Measurements from ENCODE around the gene SCAF1. TPM values are rescaled to one million over a fixed set of nuclear protein-coding genes. Genes with fewer than 3 reads are reported as not detected.

Gene SCAF1
- polyA plus RNA-seq, 3 donors, result 0.39 to 7.5 (median 0.68) TPM

- no peaks in the 10 kb centered on the region for H3K9me3 ChIP-seq (replicated peaks in 1 of 2; ENCODE audit: control insufficient read depth in 1 of 2, insufficient read depth in 1 of 2, low read length in 2 of 2)
- H3K4me2 ChIP-seq (replicated peaks; ENCODE audit: extremely low read depth, low read length, poor library complexity, severe bottlenecking), result peak overlapping the region; percentile 75
- no peak overlapping the region for H2AFZ ChIP-seq (ENCODE audit: insufficient read depth, low read depth, low read length, poor library complexity, severe bottlenecking)
- H3K27me3 ChIP-seq (ENCODE audit: control insufficient read depth in 2 of 2, insufficient read depth in 2 of 2, low read length in 2 of 2), result no peaks in the 10 kb centered on the region
- peaks cover 25% of the 10 kb centered on the region for H4K20me1 ChIP-seq (ENCODE audit: insufficient read depth, low read length)
- Mint-ChIP-seq H3K4me1 (peaks cover 18% of the 10 kb centered on the region), H3K36me3 (peaks cover 27 to 38% of the 10 kb centered on the region in 2 donors), H3K4me3 (no peak overlapping the region), H3K27ac (peak overlapping the region in 2 of 7 donors; percentile 27 to 84), H3K27me3 (ENCODE audit: low read depth in 3 of 3) (peaks cover 0 to 7% (median 0%) of the 10 kb centered on the region in 3 donors), H3K9me3 (peaks cover 0 to 2% (median 0%) of the 10 kb centered on the region in 7 donors)
- H3K79me2 ChIP-seq (ENCODE audit: insufficient read depth, low read length), result peaks cover 37% of the 10 kb centered on the region
- peak overlapping the region in 1 of 3 experiments; percentile 68 for H3K4me3 ChIP-seq (replicated peaks in 1 of 3; ENCODE audit: low read depth in 2 of 3, low read length in 3 of 3)
- H3K9ac ChIP-seq (ENCODE audit: insufficient read depth, low read length, poor library complexity, severe bottlenecking), result no peak overlapping the region
- TF ChIP-seq CTCF (IDR thresholded peaks at IDR 0.05), result no peak
- no peak for DNase-seq
- peak overlapping the region in 1 of 2 donors; percentile 45 for H3K27ac ChIP-seq (ENCODE audit: low read depth in 1 of 2, low read length in 2 of 2)
- 94% methylated on average over 3 of the region's 10 CpGs for WGBS (ENCODE audit: insufficient coverage)
- H3K4me1 ChIP-seq (ENCODE audit: control insufficient read depth in 1 of 2, insufficient read depth in 2 of 2, low read length in 2 of 2), result peaks cover 24 to 38% of the 10 kb centered on the region in 2 donors
- intact Hi-C loops (cut with micrococcal nuclease), result loop anchor here (5.0 to 10.0 kb wide), 6 partner anchors 38 to 208 kb away; partner anchors contain the start of genes PRR12 (in 2 of the 2), RPS11 (in 2 of the 2), AKT1S1 (in 1 of the 2) and FLT3LG (in 1 of the 2)
- peaks cover 20 to 31% of the 10 kb centered on the region in 2 donors for H3K36me3 ChIP-seq (replicated peaks in 1 of 2; ENCODE audit: control insufficient read depth in 1 of 2, insufficient read depth in 2 of 2, low read length in 2 of 2)
Observed at GRCh38 chr19:49679771-49680413, 37.9 kb downstream of the SCAF1 start.

- 40% methylated on average over 34 of the region's 40 CpGs for WGBS (ENCODE audit: insufficient coverage)
Observed at GRCh38 chr19:49680421-49681351, 38.7 kb downstream of the SCAF1 start.

More at GRCh38 chr19:49680421-49681351, 38.7 kb downstream of the SCAF1 start:
- Histone ChIP-seq H3K4me1 (ENCODE audit: control insufficient read depth in 1 of 2, insufficient read depth in 2 of 2, low read length in 2 of 2) (peaks cover 23 to 37% of the 10 kb centered on the region in 2 donors), H3K9me3 (replicated peaks in 1 of 2; ENCODE audit: control insufficient read depth in 1 of 2, insufficient read depth in 1 of 2, low read length in 2 of 2) (no peaks in the 10 kb centered on the region), H3K27ac (ENCODE audit: low read depth in 1 of 2, low read length in 2 of 2) (peak overlapping the region in 1 of 2 donors; percentile 45), H3K4me3 (replicated peaks in 1 of 3; ENCODE audit: low read depth in 2 of 3, low read length in 3 of 3) (peak overlapping the region in 2 of 3 experiments; percentile 8 to 68), H2AFZ (ENCODE audit: insufficient read depth, low read depth, low read length, poor library complexity, severe bottlenecking) (peak overlapping the region; percentile 73), H3K79me2 (ENCODE audit: insufficient read depth, low read length) (peaks cover 37% of the 10 kb centered on the region), H3K27me3 (ENCODE audit: control insufficient read depth in 2 of 2, insufficient read depth in 2 of 2, low read length in 2 of 2) (no peaks in the 10 kb centered on the region), H4K20me1 (ENCODE audit: insufficient read depth, low read length) (peaks cover 25% of the 10 kb centered on the region), H3K36me3 (replicated peaks in 1 of 2; ENCODE audit: control insufficient read depth in 1 of 2, insufficient read depth in 2 of 2, low read length in 2 of 2) (peaks cover 26 to 39% of the 10 kb centered on the region in 2 donors), H3K9ac (ENCODE audit: insufficient read depth, low read length, poor library complexity, severe bottlenecking) (no peak overlapping the region), H3K4me2 (replicated peaks; ENCODE audit: extremely low read depth, low read length, poor library complexity, severe bottlenecking) (peak overlapping the region; percentile 75)
- H3K27ac Mint-ChIP-seq, result peak overlapping the region in 3 of 7 donors; percentile 27 to 84 (median 73)
- H3K4me3 Mint-ChIP-seq, result no peak overlapping the region
- peaks cover 0 to 7% (median 0%) of the 10 kb centered on the region in 3 donors for H3K27me3 Mint-ChIP-seq (ENCODE audit: low read depth in 3 of 3)
- peak; percentile 85 to 92 (median 86) for DNase-seq
- H3K9me3 Mint-ChIP-seq, result peaks cover 0 to 2% (median 0%) of the 10 kb centered on the region in 7 donors
- peak; percentile 97 for TF ChIP-seq CTCF (IDR thresholded peaks at IDR 0.05)
- H3K36me3 Mint-ChIP-seq, result peaks cover 35 to 46% of the 10 kb centered on the region in 2 donors
- intact Hi-C loops (cut with micrococcal nuclease), result no loop called here
- H3K4me1 Mint-ChIP-seq, result peaks cover 18% of the 10 kb centered on the region

Data from CD14-positive monocyte (primary cell).